UCSD-AML1 (cell line): ENCODE results near the gene PIP4K2C.
"Not testable (repeated sequence)": the region's sequence is repeated elsewhere in the genome, so short reads cannot be mapped to it uniquely, and the experiment has no call there.

ENCODE experiments used
- DNase-seq: peaks from one replicate; lab custom pipeline; 2025; ENCODE audit not compliant: unreplicated experiment; lab: John Stamatoyannopoulos, UW

The PIP4K2C gene

DNA sequence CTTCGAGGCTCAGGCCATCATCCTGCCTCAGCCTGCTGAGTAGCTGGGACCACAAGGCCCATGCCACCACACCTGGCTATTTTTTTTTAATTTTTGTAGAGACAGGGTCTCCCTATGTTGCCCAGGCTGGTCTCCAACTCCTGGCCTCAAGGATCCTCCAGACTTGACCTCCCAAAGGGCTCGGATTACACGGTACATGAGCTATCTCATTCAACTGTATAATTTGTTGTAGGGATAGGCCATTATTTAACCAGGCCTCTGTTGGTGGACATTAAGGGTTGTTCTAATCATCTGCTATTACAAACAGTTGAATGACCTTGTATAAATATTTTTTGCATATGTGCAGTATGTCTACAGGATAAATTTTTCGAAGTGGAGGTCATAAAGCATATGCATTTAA, 32.1 kb upstream of the PIP4K2C start:
- no peak for DNase-seq

GRCh38 chr12:57560516-57560915, 30.5 kb upstream of the PIP4K2C start:
- DNase-seq, result no peak

- DNase-seq, result not testable (repeated sequence)
Measured at GRCh38 chr12:57561117-57561516, 29.9 kb upstream of the PIP4K2C start.

DNA sequence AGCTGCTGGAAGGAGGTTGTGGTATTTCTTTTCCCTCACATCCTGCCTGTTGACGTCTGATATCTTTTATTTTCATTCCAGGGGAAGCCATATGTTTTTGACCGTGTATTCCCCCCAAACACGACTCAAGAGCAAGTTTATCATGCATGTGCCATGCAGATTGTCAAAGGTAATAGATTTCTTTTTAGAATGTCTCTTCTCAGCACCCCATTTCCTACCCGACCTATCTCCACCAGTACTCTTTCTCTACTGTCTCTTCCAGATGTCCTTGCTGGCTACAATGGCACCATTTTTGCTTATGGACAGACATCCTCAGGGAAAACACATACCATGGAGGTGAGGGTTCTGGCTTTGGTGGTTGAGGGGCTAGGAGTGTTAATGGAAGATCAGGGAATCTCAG, 27.6 kb upstream of the PIP4K2C start:
- DNase-seq, result no peak

- no peak for DNase-seq
Measured at GRCh38 chr12:57564178-57564740, 26.7 kb upstream of the PIP4K2C start.

DNA sequence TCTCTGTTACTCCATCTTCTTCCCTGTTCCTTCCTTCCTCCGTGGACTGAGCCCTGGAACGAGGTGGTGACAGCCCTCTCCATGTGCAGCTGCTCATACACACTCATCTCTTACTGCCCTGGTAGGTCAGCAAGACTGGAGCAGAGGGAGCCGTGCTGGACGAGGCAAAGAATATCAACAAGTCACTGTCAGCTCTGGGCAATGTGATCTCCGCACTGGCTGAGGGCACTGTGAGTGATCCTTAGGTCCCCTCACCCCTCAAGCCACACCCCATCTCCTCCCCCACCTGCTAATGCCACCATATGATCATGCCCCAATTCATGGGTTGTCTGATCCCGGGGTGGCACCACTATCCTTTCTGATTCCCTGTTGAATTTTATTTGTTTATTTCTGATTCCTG, 22.2 kb upstream of the PIP4K2C start:
- DNase-seq, result no peak

DNA sequence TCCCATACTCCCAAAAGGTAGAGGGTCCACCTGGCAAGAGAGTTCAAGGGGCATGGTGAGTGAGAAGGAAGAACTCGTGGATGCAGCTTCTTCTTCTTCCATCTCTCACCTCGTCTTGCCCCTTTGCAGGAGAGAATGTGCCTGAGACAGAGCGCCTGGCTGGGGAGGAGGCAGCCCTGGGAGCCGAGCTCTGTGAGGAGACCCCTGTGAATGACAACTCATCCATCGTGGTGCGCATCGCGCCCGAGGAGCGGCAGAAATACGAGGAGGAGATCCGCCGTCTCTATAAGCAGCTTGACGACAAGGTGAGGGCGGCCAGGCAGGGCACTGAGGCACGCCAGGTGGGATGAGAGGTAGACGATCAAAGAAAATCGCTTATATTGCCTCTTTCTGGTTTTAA, 21.1 kb upstream of the PIP4K2C start:
- no peak for DNase-seq

- not testable (repeated sequence) for DNase-seq
Measured at GRCh38 chr12:57570438-57570837, 20.6 kb upstream of the PIP4K2C start.

DNA sequence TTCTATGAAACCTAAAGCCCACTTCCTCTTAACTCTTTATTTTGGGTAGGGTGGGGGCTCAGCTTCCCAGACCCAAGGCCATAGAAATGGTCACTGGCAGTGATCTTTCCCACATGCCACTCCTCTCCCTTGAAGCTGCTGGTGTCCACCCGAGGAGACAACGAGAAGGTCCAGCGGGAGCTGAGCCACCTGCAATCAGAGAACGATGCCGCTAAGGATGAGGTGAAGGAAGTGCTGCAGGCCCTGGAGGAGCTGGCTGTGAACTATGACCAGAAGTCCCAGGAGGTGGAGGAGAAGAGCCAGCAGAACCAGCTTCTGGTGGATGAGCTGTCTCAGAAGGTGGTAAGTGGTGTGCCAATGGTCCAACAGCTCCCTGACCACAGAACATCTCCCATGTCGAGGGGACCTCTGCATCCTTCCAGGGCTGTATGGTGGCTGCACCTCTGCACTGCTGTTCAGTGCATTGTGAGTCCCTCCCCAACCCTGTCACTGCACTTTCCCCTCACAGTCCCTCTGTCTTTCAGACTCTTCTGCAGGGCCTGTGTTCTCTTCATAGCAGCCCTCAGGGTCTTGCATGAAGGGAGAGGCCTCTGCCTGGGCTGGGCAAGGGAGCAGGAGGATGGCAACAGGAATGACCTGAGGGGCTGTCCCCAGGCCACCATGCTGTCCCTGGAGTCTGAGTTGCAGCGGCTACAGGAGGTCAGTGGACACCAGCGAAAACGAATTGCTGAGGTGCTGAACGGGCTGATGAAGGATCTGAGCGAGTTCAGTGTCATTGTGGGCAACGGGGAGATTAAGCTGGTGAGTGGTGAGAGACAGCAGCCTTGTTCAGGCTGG, 18.8 kb upstream of the PIP4K2C start:
- no peak for DNase-seq

DNA sequence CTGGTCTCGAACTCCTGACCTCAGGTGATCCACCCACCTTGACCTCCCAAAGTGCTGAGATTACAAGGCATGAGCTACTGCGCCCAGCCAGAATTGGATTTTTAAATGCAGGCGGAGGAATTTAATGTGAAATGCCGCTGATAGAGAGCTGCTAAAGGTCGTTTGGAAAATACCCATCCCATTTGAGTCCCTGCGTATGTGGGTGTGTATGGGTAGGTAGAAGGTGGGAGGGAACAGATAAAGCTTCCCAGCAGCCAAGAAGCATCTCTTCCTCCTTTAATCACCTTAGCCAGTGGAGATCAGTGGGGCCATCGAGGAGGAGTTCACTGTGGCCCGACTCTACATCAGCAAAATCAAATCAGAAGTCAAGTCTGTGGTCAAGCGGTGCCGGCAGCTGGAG, 16.2 kb upstream of the PIP4K2C start:
- DNase-seq, result no peak

GRCh38 chr12:57575771-57576612, 15.0 kb upstream of the PIP4K2C start:
- no peak for DNase-seq

- no peak for DNase-seq
Measured at GRCh38 chr12:57576613-57577160, 14.3 kb upstream of the PIP4K2C start.

- DNase-seq, result no peak
Measured at GRCh38 chr12:57577981-57578758, 12.8 kb upstream of the PIP4K2C start.

DNA sequence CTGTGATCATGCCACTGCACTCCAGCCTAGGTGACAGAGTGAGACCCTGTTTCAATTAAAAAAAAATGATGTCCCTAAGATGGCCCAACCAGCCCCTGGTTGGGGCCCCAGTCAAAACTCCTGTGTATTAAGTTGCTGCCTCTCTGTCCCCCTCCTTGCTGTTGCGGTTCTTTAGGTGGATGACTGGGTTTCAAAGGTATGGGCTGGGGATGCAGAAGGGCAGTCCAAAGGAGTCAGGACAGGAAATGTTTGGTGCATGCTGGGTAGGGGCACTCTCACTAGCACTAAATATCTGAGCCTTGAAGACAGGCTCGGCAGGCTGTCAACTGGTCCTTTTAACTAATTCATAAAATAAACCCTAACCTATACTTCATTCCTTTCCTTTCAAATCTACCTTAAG, 12.0 kb upstream of the PIP4K2C start:
- no peak for DNase-seq

DNA sequence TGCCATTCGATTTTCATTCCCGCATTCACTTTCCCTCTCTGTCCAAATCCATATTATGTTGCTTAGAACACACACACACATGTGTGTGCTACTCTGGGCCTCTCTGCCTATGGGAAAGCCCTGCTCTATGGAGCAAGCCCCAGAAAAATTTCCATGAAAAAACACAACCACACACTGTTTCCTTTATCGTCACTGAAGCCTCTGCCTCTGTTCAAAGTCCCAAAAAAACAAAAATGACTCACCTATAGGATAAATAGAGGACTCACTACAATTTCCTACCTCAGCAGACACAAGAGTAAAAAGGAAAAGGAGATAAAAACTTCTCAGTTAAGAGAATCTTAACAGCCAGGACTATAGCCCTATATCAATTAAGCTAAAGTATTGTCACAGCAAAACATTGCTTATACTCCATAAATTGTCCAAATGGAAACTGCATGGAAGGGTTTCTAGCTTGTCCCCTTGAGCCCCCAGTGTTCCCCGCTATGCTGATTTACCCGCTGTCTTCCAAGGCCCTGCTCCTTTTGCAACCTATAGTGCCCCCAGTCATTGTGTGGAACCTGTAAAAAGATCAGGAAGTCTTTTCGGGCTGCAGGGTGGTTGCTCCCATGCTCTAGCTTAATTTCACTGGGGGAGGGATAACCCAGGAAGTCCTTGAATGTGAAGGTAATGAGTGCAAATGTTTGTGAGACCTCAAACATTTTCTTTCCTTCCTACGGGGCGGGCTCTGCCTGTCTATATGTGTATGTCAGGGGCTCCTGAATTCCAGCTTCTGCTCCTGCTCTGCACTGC, 11.1 kb upstream of the PIP4K2C start:
- no peak for DNase-seq

DNA sequence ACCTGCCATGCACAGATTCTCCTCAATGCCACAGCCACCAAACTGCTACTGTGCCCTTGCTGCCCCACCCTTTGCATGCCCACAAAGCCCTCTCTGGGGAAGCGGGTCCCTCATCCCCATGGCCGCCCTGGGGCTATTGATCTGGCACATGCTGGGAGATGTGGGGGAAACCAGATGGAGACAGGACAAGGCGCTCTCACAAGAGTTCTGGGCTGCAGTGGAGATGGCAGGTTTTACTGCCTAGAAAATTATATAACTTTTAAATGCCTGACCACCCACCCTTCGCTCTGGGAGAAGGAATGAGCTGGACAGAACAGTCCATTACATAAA, 10.6 kb upstream of the PIP4K2C start:
- DNase-seq, result no peak

DNA sequence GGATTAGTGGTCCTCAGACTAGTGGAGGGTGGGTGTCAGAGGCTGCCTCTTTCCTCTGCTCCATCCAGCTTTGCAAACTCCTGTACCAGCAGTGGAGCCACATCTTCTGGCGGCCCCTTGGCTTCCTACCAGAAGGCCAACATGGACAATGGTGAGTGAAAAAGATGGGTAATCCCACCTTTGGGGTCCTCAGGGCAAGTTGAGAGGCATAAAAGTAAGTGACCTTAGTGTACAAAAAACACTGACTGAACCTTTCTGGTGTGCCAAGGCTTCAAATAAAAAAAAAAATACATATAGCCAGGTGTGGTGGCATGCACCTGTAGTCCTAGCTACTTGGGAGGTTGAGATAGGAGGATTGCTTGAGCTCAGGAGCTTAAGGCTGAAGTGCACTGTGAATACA, 9.2 kb upstream of the PIP4K2C start:
- no peak for DNase-seq

DNA sequence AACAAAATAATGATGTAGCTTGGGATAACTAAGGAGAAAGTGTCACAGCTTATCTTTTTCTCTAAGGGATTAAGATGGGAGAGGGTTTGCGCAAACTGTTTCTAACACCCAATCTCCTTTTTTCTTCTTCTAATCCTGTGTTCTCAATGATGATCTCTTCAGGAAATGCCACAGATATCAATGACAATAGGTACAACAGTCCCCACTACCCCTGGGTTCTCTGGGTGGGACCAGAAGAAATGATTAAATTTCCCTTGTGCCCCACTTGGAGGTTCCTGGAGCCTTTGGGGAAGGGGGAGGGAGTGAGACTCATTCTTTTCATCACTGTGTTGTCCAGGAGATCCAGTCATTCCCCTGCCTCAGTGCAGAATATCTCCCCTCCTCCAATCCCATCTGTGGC, 8.6 kb upstream of the PIP4K2C start:
- no peak for DNase-seq

- peak; percentile 34 for DNase-seq
Measured at GRCh38 chr12:57583008-57583831, 7.8 kb upstream of the PIP4K2C start.
